ENCODE measurements around the gene PSMB5.

PSMB5 gene

DNA sequence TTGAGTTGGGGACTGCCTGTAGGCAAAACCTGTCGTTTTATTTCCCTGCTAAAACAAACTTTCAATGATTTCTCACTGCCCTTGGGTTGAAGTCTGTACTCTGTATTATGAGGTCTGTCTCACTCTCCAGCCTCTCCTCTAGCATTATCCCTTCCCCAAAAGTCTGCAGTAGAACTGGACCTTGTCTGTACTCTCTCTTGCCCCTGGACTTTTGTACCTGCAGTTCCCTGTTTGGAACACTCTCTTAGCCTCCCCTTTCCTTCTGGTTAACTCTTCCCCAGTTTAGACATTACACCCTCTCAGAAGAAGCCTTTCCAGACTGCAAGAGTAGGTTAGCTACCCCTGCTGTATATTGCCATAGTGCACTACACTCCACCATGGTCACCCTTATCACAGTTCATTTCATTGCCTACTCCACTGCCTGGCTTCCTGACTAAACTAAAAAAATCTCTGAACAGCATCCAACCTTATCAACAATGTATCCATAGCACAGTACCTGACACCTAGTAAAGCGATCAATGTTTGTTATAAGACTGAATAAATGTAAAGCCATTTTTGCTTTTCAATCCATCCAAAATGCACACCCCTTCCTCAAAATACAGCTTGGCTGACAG, 48.7 kb downstream of the PSMB5 start:
- no peak for DNase-seq

DNA sequence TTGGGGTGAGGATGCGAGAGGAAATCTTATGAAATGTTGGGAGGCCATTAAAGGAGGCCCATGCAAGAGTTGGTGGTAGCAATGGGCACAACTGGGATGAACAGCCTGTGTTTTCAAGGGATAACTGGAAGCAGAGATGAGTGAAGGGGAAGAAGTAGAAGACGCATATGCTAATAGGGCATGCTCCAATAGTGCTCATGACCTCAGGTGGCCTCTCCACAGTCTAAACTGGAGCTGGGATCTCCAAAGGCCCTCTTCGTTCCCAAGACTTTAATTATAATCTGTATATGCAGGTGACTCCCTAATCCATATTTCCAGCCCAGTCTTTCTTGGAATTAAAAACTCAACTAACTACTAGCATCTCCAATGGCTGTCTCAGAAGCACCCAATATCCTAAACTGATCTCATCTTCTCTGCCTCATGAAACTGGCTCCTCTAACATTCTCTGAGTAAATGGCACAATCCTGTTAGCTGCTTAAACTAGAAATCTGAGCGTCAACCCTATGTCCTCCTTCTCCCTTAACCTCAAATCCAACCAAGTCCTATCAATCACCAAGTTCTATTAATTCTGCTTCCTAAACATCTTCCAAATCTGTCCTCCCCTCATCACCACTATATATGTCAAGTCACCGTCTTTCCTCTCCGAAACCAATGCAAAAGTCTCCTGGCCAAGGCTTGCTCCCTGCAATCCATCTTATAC, 49.6 kb downstream of the PSMB5 start:
- no peak for DNase-seq

DNA sequence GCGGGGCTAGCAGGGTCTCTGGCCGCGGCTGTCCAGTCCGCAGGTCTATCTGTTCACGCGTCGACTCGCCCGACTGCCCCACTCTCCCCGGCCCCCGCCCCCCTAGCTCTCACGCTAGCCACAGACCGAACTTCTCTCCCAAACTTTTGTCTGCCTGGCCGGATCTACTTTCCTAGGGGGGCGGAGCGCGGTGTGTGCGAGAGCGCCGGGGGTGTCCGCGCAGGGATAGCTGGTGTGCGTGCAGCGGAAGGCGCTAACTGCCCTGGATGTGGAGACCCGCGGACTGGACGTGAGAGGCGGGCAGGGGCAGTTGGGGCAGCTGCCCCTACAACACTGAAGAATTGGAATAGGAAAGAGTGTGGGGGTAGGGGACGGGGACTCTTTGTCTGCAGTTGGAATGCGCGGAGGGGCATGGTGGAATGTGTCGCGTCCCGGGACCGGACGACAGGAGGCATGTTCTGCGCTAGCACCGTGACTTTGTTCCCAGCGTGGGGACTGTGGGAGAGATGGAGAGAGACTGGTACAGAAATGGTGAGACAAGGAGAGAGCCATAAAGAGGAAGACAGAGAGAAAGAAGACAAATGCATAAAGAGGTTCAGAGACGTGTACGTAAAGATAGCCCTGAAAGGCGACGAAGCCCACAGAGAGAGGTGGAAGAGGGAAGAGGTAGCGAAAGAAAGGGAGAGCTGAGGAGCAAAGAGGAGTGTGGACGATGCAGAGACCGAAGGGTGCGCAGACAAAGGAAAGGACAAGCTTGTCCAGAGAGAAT, 52.0 kb downstream of the PSMB5 start, which contains the start of gene AJUBA:
Gene AJUBA (minus strand): TSS at position 75 of the 769 bp plus-strand sequence. CDS start 285 bp downstream, outside the sequence.
- DNase-seq, result peak; percentile 83

DNA sequence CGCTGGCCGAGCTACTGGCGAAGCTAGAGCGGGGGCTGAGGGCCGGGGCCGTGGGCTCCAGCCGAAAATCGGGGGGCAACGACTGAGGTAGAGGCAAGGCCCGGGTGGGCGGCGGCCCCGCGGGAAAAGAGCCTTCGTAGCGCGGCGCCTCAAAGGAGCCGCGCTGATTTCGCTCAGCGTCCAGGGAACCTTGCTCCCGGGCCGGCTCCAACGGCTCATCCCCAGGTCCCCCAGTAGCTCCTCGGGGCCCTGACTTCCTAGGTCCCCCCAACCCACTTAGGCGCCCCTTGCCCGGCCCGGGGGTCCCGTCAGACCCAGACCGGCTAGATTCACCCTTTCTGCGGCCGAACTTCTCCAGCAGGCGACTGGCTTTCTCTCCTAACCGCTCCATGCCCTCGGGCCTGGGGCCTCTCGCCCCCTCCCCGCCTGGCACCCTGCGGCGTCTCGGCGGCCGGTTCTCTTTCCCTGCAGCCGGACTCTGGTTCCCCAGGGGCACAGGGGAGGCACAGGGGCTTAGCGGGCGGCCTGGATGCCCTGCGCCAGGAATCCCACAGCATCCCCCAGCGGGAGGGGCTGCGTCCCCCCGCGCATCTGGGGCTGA, 52.7 kb downstream of the PSMB5 start:
- no peak for DNase-seq

DNA sequence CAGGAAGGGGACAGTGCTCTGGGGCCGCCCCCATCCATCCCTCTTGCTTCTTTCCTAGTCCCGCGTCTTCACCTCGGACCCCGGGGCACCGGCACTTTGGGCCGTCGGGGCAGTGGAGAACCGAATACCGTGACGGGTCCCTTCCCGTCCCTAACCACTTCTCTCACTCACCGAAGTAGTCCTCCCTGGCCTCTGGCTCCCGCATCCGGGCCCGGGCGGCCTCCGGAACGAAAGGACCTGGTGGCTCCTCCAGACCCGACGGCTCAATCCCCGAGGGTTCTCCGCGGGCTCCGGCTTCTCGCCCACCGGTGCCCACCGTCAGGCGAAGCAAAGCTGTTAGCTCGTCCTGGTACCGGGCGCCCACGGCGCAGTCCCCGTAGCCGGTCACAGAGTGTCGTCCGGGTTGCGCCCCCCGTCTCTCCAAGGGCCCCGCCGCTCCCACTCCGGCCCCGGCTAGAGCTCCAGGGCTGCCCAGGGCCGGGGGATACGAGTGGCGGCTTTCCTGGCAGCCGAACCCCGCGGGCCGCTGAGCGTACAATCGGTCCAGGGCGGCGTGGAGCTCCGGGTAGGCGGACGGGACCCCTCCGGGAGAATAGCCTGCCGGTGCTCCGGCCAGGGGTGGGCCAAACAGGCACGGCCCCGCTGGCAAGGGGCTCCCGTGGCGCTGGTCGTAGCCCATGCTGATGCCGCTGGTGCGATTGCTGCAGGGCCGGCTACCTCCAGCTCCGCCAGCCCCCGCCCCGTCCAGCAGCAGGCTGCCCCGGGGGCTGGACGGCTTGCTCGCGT, 53.4 kb downstream of the PSMB5 start:
- no peak for DNase-seq

DNA sequence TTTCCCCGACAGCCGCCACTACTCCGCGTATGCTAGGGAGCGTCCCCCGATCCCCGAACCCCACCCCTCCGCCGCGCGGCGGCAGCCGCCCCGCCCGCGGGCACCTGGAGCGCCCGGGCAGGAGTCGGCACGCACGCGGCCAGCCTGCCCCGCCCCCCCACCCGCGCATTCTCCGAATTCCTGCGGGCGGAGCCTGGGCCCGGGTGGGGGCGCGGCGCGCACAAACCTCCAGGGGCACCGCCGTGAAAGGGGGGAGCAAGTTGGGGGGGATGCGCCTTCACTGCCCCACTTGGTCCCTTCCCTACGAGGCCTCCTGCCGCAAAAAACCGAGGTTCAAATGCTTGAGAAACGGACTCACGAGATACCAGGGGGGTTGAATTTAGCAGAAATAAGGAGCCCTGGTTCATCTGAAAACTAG, 54.0 kb downstream of the PSMB5 start:
- no peak for DNase-seq

DNA sequence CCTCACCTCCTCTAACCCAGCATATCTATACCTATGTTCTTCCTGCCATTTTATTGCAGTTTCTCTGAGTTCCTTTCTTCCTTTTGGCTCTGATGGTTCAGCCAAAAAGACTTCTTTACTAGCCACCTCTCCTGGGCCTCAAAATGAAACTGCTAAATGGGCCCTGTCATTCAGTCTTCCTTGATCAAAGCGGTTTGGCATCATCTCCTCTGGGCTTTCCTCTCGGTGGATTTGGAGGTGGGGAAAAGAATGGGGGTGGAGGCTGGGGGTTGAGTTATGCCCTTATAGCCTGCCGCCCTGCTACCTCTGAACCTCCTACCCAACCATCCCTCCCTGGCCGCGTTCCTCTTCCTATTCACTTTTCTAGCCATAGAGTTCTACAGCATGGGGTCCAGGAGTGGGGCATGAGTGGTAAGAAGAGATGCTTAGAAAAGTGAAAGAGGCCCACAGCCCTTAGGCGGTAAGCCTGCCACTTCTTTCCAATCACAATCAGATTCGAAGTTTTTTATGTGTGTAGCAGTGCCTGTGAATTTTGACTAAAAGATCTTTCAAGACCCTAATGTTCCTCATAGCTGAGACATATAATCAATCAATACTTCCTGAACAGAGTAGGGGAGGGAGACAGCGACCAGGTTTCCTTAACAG, 54.8 kb downstream of the PSMB5 start:
- DNase-seq, result no peak

DNA sequence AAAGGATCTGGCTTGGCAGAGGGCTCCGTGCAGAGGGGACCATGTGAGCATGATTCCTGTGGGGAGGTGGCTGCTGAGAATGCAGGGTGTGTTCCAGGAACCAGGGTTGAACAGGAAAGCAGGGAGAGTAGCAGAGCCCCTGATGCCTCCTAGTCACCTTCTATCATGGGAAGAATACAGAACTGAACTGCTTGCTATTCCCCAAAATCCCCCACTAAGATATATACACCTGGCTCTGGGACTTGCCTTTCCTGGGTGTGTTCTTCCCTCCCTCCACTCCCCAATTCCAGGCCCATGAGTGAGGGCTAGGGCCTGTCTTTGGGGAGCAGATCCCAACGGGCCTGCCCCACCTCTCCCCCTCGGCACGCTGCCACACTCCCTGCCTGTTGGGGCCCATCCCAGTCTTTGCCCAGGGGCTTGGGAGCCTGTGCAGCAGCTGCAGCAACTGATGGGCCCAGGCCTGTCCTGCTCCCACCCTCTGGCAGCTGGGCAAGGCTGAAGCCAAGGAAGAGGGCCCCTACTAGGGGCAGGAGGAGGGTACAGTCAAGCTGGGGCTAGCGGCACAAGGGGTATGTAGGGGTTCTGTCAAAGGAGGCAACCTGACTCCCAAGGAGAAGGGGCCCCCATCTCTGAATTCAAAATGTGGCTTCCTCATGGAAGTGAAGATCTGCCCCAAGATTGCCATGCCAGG, 55.6 kb downstream of the PSMB5 start:
- peak; percentile 94 for DNase-seq

DNA sequence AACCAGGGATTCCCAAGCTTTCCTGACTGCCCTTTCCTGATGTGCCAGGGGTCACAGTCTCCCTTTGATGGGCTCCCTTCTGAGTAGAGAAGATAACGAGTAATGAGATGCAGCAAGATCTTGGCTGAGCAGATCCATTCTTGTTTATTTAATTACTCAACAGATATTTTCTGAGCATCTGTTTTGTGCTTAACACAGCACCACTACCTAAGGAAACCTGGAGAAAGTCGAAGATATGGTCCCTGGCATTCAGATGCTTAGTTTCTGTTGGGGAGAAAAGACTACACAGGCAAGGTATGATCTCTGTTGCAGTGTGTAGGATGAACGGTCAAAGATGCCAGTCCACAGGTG, 56.2 kb downstream of the PSMB5 start:
- DNase-seq, result no peak

DNA sequence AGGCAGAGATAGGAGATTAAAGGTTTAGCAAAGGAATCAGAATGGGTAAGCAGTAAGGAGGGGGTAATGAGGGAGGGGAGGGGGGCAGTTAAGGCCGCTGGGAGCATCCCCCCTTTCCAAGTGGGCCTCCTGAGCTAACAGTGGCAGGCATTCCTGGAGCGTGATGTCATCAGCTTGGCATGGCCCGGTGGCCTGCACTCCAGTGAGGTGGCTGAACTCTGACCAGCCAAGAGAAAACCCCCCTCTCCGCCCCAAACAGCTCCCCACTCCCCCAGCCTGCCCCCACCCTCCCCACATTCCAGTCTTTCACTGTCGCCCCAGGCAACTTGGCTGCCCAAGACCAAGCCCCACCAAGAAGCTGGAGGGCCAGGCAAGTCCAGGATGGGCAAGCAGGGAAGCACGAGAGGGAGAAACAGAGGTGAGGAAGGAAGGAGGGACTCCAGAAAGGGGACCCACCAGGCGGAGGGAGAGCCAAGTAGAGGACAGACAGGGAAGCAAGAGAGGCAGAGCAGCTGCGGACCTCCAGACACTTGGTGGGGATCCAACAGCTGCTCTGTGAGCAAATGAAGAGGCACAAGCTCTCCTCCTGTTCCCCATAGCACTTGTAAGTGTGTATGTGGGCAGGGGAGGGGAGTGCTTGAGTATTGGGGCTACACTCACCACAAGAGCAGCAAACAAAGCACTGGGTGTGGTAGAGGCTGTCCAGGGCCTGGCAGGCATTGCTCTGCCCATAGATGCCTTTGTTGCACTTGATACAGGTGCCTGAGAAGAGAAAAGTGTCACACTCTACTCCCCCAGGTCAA, 56.8 kb downstream of the PSMB5 start:
- peak; percentile 61 for DNase-seq

DNA sequence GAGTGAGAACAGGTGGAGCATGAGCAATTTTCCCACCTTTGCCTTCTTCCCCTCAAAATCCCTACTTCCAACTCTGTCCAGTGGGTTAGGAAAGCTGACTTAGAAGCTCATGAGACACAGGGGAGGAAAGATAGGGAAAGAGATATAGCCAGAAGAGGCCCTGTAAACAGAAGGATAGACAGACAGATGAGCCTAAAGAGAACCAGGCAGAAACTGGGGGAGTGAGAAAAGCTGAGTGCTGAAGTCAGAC, 57.3 kb downstream of the PSMB5 start:
- peak; percentile 53 for DNase-seq

DNA sequence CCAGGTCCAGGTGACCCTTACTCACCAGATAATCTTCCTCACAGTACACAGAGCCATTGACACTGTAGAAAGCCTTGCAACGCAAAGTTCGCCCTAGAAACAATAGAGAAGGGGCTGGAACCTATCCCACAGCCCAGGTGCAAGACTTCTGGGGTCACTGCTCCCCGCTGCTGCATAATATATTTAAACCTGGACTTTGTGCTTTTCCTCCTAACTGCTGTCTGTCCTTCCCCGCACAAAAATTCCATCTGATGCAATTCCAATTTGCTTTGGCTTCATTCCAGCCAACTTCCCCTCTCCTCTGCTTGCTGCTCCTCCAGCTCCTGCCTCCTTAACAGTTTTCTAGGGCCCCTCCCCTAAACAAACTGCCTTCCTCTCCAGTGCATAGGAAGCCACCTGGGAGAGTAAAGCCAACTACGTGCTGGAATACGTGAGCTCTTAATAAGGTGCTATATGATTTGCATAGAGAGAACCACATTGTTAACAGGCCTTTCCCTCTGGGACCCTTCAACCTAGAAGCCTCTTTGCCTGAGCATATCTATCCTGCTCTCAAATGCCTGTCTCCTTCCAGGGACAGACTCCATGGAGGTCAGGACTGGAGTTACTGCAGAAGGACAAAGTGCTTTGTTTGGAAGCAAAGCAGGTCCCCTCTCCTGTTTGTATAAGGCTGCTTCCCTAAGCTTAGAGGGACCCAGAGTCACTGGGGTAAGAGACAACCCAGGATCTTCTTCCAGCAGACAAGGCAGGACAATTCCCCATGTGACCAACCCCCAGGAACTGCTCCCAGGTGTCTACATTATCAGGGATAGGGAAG, 57.9 kb downstream of the PSMB5 start:
- peak; percentile 94 for DNase-seq

Data from NCI-H2171 treated with DMSO at 0.1 percent for 48 hours (cell line).